Dedifferentiated amniotic fluid mesenchymal stem cell (primary cell): ENCODE measurements around the gene TTC7B.

Experiments used
- DNase-seq: peaks from one replicate; pipeline ENCODE4 v3.0.0-alpha.2; 2016; ENCODE audit errors: extremely low spot score

The TTC7B gene

GRCh38 chr14:90741682-90741946 lies 74.6 kb downstream of the TTC7B start:
- DNase-seq = no peak

GRCh38 chr14:90740946-90741681 lies 75.1 kb downstream of the TTC7B start:
- DNase-seq = no peak

GRCh38 chr14:90740081-90740480 lies 76.1 kb downstream of the TTC7B start:
- no peak for DNase-seq

GRCh38 chr14:90739318-90740068 lies 76.7 kb downstream of the TTC7B start:
- no peak for DNase-seq

GRCh38 chr14:90733139-90733808 lies 83.0 kb downstream of the TTC7B start:
- no peak for DNase-seq

GRCh38 chr14:90732718-90733117 lies 83.5 kb downstream of the TTC7B start:
- no peak for DNase-seq

GRCh38 chr14:90732139-90732538 lies 84.1 kb downstream of the TTC7B start:
- DNase-seq = no peak

GRCh38 chr14:90731487-90731886 lies 84.7 kb downstream of the TTC7B start:
- DNase-seq = no peak

GRCh38 chr14:90730206-90730766 lies 85.9 kb downstream of the TTC7B start:
- no peak for DNase-seq

- no peak for DNase-seq
Observed at GRCh38 chr14:90728951-90729350, 87.3 kb downstream of the TTC7B start.

- DNase-seq = no peak
Observed at GRCh38 chr14:90727082-90727481, 89.1 kb downstream of the TTC7B start.

GRCh38 chr14:90726656-90727055 lies 89.6 kb downstream of the TTC7B start:
- no peak for DNase-seq

GRCh38 chr14:90724866-90725265 lies 91.4 kb downstream of the TTC7B start:
- no peak for DNase-seq

GRCh38 chr14:90722590-90722989 lies 93.6 kb downstream of the TTC7B start:
- DNase-seq = no peak

GRCh38 chr14:90721619-90722305 lies 94.5 kb downstream of the TTC7B start:
- no peak for DNase-seq

GRCh38 chr14:90720832-90721231 lies 95.4 kb downstream of the TTC7B start:
- DNase-seq = no peak

- no peak for DNase-seq
Observed at GRCh38 chr14:90720336-90720735, 95.9 kb downstream of the TTC7B start.

- DNase-seq = no peak
Observed at GRCh38 chr14:90717916-90718315, 98.3 kb downstream of the TTC7B start.

GRCh38 chr14:90715993-90716392 lies 100.2 kb downstream of the TTC7B start:
- DNase-seq = no peak

GRCh38 chr14:90715495-90715894 lies 100.7 kb downstream of the TTC7B start:
- no peak for DNase-seq

GRCh38 chr14:90714811-90715210 lies 101.4 kb downstream of the TTC7B start:
- DNase-seq = no peak

- DNase-seq = no peak
Observed at GRCh38 chr14:90704738-90705392, 111.4 kb downstream of the TTC7B start.
